Activated CD4-positive, alpha-beta T cell treated with anti-CD3 and anti-CD28 coated beads, Interleukin-2, amount 50 U/mL, for 4 hours (primary cell): Measurements from ENCODE around the gene TMEM145.
A peak's percentile ranks its signal among the peaks of the same experiment; 100 is the strongest.
"Not testable (repeated sequence)": the region's sequence is repeated elsewhere in the genome, so short reads cannot be mapped to it uniquely, and the experiment has no call there.

ENCODE experiments used
- DNase-seq, 2 experiments: peaks; one replicate each; pipeline ENCODE4 v3.0.0-alpha.2; 2020

TMEM145 gene

DNA sequence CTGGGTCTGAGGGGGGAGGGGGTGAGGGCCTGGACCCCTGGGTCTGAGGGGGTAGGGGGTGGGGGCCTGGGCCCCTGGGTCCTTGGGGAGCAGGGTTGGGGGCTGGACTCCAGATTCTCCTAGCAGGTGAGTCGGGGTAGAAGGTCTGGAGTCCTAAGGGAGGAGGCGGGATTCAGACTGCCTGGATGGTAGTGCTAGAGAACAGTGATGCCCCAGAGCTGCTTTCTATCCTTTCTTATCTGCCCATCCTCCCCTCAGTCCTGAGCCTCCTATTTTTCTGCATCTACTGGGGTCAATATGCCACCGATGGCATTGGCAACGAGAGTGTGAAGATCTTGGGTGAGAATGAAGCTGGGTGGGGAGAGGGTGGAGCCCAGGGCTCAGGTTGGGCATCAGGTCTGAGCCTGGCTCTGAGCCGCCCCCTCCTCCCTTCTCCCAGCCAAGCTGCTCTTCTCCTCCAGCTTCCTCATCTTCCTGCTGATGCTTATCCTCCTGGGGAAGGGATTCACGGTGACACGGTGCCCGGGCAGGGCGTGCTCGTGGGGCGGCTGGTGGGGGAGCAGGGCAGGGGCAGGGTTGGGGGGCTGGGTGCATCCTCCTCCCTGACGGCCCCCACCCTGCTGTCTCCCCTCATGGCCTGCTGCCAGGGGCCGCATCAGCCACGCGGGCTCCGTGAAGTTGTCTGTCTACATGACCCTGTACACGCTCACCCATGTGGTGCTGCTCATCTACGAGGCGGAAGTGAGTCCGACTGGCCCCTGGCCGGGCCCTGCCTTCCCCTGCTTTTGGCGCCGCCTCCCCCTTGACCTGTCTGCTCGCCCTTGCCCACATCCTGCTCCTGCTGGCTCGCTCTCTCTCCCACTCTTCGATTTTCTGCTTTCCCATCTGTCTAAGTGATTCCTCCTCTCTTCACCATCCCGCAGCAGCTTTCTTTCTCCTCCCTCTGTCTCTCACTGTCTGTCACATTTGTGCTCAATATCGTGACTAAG, 3.4 kb downstream of the TMEM145 start:
- no peak for DNase-seq

- no peak for DNase-seq
These were observed 4.4 kb downstream of the TMEM145 start for GRCh38 chr19:42317535-42317934.

DNA sequence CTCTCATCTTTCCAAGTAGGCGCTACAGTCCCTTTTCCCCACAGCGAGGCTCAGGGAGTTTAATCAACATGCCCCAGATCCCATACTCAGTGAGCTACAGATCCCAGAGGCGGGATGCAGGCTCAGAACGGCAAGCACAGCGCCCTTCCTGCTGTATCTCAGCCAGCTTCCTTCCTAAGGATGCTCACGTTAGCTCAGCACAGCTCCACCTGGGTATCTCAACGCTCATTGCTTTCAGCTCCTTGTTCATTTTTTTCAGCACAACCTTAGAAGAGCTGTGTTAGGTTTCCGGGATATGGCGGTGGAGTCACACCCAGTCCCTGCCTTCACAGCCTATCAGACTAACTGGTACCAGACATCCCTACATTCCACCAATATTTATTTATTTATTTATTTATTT, 9.2 kb downstream of the TMEM145 start:
- DNase-seq: no peak

GRCh38 chr19:42323473-42323851, 10.4 kb downstream of the TMEM145 start:
- no peak for DNase-seq

GRCh38 chr19:42323852-42324654, 10.9 kb downstream of the TMEM145 start:
- DNase-seq: no peak

DNA sequence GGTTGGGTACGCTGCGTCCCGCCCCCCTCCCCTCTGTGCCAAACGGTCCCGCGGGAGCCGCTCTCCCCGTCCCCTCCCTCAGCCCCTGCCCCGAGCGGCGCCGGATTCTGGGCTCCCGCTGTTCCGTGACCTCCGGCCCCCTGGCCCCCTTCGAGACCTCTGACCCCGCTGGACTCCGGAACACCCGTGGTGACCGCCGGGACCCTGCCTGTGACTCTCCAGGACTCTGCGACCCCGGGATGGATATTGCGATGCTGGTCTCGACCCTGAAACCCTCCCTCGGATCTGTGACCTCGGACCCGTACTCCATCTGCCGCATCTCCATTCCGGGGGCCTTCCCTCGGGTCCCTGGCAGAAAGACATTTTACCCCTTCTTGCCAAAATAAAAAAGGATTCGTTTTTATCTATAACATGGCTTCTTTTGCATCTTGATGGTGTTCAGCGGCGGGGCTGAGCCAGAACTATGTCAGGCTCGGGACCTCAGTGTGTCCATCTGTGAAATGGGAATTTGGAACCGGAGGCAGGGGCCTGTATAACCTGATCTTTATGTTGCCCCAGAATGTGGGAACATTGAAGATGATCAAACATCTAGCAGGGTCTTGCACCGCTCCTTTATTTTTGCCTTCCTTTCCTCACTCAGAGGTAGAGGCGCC, 11.7 kb downstream of the TMEM145 start:
- no peak for DNase-seq

DNA sequence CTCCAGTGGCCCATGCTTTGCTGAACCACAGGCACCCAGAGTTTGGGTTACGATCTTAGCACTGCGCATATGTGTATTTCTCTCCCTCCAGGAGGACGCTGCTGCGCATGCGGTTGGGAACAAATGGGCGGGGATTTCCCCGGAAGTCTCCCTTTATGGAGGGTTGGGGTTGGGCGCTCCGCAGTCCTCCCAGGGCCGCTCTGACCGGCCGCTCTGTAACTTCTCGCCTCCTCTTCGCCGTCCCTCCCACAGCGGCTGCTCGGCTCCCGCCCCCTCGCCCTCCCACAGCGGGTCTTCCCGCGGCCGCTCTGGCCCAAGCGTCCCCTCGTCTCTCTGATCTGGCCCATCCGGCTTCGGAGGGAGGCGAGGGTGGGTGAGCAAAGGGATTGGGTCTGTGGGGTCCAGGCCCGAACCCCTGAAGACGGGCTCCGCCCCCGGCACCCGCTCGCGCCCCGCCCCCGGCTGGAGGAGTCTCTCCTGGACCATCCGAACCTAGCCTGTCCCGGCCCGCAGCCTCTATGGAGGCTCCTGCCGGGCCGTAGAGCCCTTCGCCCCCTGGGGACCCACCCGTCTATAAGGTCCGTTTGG, 12.3 kb downstream of the TMEM145 start, which contains the start of gene MEGF8:
Gene MEGF8 (plus strand): TSS at position 328 of the 588 bp plus-strand sequence. CDS start 609 bp downstream, outside the sequence.
- peak; percentile 98 to 99 for DNase-seq

DNA sequence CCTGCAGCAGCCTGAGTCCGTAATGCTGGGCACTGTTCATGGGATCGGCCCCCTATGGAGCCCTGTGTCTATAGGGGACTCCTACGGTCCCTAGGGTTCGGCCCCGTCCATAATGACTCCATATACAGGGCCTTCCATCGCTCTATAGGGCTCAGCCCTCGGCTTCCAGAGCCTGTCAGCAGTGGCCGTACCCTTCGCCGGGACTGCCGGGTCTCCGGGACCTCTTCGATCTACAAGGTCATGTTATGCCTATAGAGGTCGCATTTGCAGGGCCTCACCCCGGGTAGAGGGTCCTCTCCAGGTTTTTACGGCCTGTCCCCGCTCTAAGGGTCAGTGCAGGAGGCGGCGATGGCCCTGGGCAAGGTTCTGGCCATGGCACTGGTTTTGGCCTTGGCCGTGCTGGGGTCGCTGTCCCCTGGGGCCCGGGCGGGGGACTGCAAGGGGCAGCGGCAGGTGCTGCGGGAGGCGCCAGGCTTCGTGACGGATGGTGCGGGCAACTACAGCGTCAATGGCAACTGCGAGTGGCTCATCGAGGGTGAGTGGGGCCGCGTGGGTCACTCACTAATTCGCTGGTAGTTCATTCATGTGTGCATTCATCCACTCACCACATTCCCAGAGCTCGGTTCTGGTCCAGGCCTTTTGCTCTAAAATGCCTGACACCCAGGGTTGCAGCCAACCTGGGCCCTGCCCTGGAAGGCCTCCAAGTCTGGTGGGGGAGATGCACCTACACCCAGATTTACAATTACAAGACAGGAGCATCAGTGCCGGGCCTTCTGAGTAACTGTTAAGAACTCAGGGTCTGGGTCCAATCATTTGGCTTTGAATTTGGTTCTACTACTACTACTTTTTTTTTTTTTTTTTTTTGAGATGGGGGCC, 13.0 kb downstream of the TMEM145 start:
- DNase-seq: peak in 1 of 2 experiments; percentile 13

DNA sequence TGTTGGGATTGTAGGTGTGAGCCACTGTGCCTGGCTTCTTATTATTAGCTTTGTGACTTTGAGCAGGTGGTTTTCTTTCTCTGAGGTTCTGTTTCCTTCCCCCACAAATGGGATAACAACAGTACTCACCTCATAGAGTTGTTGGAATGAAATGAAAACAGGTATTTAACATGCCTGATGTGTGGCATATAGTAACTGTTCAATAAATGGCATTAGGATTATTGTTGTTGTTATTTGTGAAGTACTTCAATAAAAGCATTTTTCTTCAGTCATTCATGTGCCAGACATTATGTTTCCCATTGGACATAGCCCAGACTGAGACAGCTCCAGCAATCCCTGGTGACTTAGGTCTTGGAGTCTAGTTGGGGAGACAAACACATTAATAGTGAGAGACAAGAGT, 13.9 kb downstream of the TMEM145 start:
- DNase-seq: no peak

GRCh38 chr19:42327381-42327780, 14.3 kb downstream of the TMEM145 start:
- DNase-seq: no peak

DNA sequence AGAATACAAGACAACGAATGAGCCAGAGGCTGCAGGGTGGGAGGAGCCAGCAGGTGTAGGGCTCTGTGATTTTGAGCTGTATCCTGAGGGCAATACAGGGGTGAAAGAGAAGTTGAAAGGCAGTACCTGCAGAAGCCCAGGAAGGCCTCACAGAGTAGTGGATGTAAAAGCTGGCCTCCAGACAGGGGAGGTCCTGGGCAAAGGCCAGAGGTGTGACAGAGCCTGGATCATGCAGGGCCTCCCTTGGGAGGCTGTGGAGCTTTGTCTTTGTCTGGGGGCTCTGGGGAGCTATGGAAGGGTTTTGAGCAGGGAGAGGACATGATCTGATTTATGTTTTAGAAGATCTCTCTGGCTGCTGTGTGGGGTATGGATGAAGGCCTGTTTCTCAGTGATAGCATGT, 15.0 kb downstream of the TMEM145 start:
- no peak for DNase-seq

- DNase-seq: no peak
These were observed 15.7 kb downstream of the TMEM145 start for GRCh38 chr19:42328854-42329253.

GRCh38 chr19:42330241-42330711, 17.2 kb downstream of the TMEM145 start:
- DNase-seq: no peak

- DNase-seq: not testable (repeated sequence)
These were observed 18.2 kb downstream of the TMEM145 start for GRCh38 chr19:42331333-42331732.

- DNase-seq: no peak
These were observed 18.9 kb downstream of the TMEM145 start for GRCh38 chr19:42332059-42332458.

- DNase-seq: no peak
These were observed 19.9 kb downstream of the TMEM145 start for GRCh38 chr19:42333018-42333417.

- DNase-seq: no peak
These were observed 21.0 kb downstream of the TMEM145 start for GRCh38 chr19:42333975-42334696.

DNA sequence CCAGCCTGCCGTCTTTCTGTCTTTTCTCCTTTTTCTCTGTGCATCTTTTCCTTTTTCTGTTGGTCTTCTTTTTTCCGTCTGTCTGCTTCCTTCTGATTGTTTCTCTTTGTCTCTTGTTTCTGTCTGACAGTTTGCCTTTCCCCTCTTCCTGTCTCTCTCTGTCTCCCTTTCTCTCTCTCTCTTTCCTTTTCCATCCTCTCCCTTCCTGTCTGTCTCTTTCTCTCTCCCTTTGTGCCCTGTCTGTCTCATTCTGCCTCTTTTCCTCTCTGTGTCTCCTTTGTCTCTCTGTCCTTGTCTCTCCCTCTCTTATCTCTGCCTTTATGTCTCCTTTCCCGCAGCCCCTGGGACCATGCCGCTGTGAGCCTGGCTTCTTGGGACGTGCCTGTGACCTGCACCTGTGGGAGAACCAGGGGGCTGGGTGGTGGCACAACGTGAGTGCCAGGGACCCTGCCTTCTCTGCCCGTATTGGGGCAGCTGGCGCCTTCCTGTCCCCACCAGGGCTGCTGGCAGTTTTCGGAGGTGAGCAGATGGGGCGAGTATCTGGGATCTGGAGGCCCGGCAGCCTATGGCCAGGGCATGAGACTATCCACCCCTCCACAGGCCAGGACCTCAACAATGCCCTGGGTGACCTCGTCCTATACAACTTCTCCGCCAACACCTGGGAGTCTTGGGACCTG, 21.7 kb downstream of the TMEM145 start:
- no peak for DNase-seq

- no peak for DNase-seq
These were observed 22.3 kb downstream of the TMEM145 start for GRCh38 chr19:42335374-42335936.

GRCh38 chr19:42335971-42336370, 22.9 kb downstream of the TMEM145 start:
- DNase-seq: no peak
